GM12873 (cell line): ENCODE data around the gene NR6A1.

ENCODE experiments used
- TF ChIP-seq, protein P1 (sequence below): IDR thresholded peaks from 2 replicates; pipeline ENCODE4 v1.5.1; 2012; ENCODE audit warnings: low read depth, mild to moderate bottlenecking, moderate library complexity, low read length, control low read depth; ENCODE audit not compliant: insufficient read depth; ENCODE audit errors: missing control alignments

Gene NR6A1

DNA sequence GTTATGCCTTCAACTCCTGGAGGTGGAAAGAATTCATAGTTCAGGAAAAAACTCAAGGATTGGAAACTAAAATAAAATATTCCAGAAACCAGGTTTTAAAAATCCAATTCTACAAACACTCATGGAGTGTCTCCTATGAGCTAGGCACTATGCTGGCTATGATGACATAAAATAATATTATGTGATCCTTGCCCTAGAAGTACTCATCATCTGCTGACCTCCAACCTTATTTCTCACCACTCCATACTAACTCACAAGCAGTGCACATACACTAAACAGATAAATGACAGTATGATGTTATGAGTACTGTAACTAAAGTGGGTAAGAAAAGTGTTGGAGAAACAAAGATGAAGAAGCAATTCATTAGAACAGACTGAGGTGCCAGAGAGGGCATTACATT is 170.7 kb downstream of the NR6A1 start:
- TF ChIP-seq, protein P1, sequence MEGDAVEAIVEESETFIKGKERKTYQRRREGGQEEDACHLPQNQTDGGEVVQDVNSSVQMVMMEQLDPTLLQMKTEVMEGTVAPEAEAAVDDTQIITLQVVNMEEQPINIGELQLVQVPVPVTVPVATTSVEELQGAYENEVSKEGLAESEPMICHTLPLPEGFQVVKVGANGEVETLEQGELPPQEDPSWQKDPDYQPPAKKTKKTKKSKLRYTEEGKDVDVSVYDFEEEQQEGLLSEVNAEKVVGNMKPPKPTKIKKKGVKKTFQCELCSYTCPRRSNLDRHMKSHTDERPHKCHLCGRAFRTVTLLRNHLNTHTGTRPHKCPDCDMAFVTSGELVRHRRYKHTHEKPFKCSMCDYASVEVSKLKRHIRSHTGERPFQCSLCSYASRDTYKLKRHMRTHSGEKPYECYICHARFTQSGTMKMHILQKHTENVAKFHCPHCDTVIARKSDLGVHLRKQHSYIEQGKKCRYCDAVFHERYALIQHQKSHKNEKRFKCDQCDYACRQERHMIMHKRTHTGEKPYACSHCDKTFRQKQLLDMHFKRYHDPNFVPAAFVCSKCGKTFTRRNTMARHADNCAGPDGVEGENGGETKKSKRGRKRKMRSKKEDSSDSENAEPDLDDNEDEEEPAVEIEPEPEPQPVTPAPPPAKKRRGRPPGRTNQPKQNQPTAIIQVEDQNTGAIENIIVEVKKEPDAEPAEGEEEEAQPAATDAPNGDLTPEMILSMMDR = no peak

DNA sequence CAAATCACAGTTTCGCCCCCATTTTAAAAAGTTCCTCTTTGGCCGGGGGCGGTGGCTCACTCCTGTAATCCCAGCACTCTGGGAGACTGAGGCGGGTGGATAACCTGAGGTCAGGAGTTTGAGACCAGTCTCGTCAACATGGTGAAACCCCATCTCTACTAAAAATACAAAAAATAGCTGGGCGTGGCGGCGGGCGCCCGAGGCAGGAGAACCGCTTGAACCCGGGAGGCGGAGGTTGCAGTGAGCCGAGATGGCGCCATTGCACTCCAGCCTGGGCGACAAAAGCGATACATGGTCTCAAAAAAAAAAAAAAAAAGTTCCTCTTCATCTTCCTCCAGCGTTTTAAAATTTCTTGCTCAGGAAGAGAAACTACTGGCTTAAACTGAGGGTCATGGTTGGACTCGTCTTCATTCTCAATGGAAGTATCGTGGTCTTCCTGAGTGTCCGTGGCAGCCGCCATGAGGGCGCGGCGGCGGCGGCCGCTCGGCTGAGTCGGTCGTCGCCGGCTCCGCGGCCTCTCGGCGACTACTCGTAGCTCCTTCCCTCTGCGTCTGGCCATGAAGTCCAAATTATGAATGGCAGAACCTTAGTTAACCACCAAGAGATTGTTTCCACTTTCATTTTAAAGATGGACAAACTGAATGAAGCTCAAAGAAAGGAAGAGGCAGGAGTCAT is 171.9 kb downstream of the NR6A1 start:
- TF ChIP-seq, protein P1 = no peak

DNA sequence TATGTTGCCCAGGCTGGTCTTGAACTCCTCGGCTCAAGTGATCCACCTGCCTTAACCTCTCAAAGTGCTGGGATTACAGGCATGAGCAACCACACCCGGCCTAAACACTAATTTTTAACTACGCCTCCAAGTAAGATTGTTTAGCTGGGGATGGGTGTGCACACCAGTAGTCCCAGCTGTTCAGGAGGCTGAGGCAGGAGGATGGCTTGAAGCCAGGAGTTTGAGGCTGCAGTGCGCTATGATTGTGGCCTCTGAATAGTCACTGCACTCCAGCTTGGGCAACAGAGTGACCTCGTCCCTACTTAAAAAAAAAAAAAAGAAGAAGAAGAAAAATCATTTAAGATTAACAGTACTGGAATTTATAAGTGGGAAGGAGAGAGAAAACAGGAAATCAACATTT is 173.1 kb downstream of the NR6A1 start:
- TF ChIP-seq, protein P1 = no peak

DNA sequence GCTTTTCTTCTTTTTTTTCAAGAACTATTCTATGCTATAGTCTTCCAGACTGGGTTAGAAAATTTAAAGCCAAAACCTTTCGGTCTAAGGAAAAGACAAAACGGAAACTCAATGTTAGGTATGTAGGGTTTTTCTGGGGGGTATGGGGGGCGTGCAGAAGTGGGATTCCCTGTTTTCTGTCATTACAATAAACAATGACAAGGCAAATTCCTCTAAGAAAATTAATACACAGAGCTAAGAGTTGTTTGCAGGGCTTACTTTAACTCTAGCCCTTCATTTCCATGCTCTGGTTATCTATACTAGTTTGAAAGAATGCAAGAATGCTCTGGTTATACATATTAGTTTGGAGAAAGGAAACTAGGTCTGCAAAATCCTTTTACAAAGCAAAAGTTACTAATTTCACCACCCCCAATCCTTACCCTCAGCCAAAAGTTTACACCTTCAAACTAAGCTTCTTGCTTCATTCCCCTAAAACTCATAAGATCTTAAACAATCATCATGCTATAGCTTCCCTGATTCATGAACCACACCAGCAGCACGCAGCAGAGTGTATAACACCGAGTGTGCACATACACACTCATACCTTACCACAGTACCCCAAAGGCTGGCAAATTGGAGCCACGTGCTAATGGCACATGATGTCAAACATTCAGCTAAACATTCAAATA is 174.8 kb downstream of the NR6A1 start:
- TF ChIP-seq, protein P1 = no peak

DNA sequence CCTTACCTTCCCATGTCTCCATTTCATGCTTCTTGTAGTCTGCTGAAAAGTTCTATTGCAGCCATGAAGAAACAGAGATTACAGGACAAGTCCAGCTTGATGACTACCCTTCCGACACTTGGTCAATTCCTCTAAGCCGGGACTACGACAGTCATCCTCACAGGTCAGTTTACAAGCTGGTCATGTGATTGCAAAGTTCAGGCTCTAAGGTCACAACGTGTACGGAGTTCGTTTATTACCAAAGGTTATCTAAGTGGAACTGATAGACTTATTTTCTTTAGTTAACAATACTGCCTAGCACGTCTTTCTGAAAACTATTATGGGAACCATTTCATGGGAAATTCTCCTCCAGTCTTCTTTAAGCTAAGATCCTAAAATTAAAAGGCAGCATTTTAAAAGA is 175.4 kb downstream of the NR6A1 start:
- TF ChIP-seq, protein P1 = no peak

DNA sequence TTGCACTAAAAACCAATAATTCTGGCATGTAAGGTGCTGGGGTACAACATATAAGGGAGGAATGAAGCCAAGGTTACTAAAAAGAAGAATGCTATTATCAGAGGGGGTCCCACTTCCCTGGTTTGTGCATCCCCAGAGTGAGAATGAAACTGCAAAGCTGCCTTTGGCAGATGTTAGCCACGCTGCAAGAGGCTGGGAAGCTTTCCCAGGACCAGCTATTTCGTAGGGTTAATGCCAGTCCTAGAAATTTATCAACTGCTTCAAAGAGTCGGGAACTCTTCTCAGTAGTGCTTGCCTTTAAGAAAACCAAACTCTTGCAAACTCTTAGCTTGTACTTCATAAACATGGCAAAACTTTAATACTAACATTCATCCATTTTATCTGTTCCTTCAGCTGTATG is 176.4 kb downstream of the NR6A1 start:
- TF ChIP-seq, protein P1 = no peak

DNA sequence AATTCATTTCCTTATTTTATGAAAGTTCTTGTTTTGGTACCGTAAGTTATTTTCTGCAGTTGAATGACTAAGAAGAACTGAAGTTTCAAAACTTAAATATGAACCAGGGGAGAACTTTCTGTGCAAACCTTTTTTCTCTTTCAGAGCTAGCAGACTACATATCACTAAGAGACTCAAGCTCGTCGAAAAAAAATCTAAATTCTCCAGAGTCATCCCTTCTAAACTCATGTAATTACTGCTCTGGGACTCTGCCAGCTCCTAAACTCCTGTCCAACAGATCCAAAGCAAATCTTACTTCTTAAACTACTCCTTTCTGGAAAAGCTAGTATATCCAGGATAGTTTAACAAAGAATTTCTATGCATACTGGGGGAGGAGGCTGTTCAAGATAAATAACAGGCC is 176.9 kb downstream of the NR6A1 start:
- TF ChIP-seq, protein P1 = no peak
